ENCODE data around the gene ATAD3C.

The ATAD3C gene

DNA sequence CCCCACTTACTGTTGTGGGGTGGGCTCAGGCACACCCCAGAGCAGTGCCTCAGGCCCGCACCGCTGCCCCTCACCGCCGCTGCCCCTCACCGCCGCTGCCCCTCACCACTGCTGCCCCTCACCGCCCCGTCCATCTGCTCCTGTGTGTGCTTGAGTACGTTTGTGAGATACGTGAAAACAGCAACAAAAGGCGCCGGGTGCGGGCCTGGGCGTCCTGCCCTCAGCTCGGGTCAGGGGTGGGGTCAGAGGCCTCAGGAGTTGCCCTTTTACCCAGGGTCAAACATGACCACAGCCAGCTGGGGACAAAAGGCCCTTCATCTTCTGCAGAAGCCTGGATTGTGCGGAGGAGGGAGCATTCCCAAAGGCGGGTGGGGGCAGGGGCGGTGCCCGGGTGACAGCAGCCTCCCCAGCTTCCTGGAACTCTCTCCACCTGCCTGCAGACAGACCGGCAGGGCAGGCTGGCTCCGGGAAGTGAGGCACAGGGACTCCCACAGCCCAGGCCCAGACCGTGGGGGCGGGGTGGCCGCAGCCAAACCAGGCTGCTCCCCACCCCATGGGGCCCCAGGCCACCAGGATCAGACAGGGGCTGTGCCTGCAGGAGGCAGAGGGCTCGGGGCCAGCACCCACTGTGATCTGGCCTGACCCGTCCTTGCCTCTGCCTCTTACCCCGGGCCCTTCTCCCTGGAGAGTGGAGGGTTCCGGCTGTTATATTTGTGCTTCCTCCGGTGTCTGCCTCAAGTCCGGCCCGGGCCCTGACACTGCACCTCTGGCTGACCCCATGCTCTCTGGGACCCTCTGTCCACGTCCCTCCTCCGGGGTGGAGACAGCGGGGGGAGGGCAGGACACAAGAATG, 16.3 kb upstream of the ATAD3C start (continued):
- TF ChIP-seq, protein P1, sequence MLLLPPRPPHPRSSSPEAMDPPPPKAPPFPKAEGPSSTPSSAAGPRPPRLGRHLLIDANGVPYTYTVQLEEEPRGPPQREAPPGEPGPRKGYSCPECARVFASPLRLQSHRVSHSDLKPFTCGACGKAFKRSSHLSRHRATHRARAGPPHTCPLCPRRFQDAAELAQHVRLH (tag by site-specific recombination; IDR thresholded peaks at IDR 0.05): no peak

DNA sequence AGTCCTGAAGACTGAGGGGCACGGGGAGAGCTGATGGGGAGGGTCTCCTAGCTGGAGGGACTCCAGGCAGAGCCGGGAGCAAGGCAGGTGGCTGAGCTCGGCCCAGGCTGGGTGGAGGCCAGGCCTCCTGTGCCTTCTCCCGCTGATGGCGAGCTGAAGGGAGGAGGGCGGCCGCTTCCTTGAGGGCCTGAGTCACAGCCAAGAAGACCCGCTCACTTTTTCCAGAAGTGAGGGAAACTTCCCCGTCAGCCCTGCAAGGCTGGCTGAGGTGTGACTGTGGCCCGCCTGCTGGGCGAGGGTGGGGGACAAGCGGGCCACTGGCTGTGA, 15.7 kb upstream of the ATAD3C start:
- no peak overlapping the region for H3K4me3 ChIP-seq (ENCODE audit: low read depth, low read length)
- POLR2A ChIA-PET: interaction anchor here (0.6 to 1.4 kb wide), 2 partner anchors 26 to 42 kb away, joined by 3 to 8 read pairs; no protein-coding TSS in a partner anchor

DNA sequence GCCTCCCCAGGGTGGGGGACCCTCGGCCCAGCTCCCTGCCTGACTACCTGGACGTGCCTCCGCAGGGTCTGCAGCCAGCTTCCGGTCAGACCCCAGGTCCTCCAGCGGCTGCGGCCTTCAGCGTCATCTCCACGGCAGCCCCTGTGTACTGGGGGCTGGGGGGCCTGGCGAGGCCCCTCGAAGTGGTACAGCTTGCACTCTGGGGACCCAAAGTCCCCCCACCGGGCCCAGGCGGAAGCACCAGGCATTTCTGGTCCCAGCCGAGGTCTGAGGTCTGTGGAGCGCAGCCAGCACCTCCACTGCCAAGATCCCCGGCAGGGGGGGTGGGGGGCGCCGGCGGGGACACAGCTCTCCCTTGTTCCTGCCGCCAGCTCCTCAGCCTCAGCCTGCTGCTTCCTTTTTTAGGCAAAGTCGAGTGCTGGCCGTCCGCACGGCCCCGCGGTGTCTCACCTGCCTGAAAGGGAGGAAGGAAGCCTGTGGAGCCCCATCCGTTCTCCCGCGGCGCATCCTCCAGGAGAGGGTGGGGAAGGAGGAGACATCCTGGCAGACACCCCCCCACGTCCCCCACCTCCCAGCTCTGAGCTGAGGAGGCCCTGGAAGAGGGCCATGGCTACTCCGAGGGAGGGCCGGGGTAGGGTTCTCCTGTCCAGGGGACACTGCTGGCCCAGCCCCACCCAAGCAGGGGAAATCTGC, 15.2 kb upstream of the ATAD3C start:
- Histone ChIP-seq H3K36me3 (ENCODE audit: control insufficient read depth in 2 of 2, insufficient read depth in 1 of 2, low read length in 2 of 2) (peaks cover 0 to 8% of the 10 kb centered on the region in 2 experiments; a peak in 1 of 3 replicates), H3K4me1 (ENCODE audit: control insufficient read depth, insufficient read depth, low read length) (no peaks in the 10 kb centered on the region), H3K27ac (ENCODE audit: extremely low read depth, low read depth, low read length) (no peak overlapping the region), H3K4me3 (ENCODE audit: low read depth, low read length) (no peak overlapping the region), H3K9me3 (ENCODE audit: control insufficient read depth, insufficient read depth, low read depth, low read length) (no peaks in the 10 kb centered on the region)
- ChIA-PET CTCF (no interaction called here), POLR2A (interaction anchor here (0.6 to 1.4 kb wide), 3 partner anchors 26 to 43 kb away, joined by 3 to 8 read pairs (median 4); partner anchors contain the start of gene MRPL20)
- 0 out of 2 replicates have a peak, but pooled peaks have one; percentile 2 for TF ChIP-seq ZIC2 (tag by site-specific recombination; IDR thresholded peaks at IDR 0.05)
- TF ChIP-seq, protein P2, sequence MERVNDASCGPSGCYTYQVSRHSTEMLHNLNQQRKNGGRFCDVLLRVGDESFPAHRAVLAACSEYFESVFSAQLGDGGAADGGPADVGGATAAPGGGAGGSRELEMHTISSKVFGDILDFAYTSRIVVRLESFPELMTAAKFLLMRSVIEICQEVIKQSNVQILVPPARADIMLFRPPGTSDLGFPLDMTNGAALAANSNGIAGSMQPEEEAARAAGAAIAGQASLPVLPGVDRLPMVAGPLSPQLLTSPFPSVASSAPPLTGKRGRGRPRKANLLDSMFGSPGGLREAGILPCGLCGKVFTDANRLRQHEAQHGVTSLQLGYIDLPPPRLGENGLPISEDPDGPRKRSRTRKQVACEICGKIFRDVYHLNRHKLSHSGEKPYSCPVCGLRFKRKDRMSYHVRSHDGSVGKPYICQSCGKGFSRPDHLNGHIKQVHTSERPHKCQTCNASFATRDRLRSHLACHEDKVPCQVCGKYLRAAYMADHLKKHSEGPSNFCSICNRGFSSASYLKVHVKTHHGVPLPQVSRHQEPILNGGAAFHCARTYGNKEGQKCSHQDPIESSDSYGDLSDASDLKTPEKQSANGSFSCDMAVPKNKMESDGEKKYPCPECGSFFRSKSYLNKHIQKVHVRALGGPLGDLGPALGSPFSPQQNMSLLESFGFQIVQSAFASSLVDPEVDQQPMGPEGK (tag by site-specific recombination; IDR thresholded peaks at IDR 0.05): peak; percentile 47; the same call in 1 of the 2 replicates
- no peak for TF ChIP-seq BCL11B (tag by site-specific recombination; IDR thresholded peaks at IDR 0.05; ENCODE audit: low read depth)
- TF ChIP-seq ZNF585B (tag by site-specific recombination; IDR thresholded peaks at IDR 0.05): no peak
- no peak for TF ChIP-seq ZNF791 (tag by site-specific recombination; IDR thresholded peaks at IDR 0.05)
- TF ChIP-seq ZNF777 (tag by site-specific recombination; IDR thresholded peaks at IDR 0.05; ENCODE audit: borderline replicate concordance): no peak
- no peak for TF ChIP-seq ZNF274 (IDR thresholded peaks at IDR 0.05; ENCODE audit: low read length)
- TF ChIP-seq ZNF274 (tag by site-specific recombination; IDR thresholded peaks at IDR 0.05; ENCODE audit: borderline replicate concordance): no peak
- TF ChIP-seq WT1 (tag by site-specific recombination; IDR thresholded peaks at IDR 0.05): peak; percentile 29; the same call in 1 of the 2 replicates
- TF ChIP-seq, protein P3, sequence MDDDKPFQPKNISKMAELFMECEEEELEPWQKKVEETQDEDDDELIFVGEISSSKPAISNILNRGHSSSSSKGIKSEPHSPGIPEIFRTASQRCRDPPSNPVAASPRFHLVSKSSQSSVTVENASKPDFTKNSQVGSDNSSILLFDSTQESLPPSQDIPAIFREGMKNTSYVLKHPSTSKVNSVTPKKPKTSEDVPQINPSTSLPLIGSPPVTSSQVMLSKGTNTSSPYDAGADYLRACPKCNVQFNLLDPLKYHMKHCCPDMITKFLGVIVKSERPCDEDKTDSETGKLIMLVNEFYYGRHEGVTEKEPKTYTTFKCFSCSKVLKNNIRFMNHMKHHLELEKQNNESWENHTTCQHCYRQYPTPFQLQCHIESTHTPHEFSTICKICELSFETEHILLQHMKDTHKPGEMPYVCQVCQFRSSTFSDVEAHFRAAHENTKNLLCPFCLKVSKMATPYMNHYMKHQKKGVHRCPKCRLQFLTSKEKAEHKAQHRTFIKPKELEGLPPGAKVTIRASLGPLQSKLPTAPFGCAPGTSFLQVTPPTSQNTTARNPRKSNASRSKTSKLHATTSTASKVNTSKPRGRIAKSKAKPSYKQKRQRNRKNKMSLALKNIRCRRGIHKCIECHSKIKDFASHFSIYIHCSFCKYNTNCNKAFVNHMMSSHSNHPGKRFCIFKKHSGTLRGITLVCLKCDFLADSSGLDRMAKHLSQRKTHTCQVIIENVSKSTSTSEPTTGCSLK (tag by site-specific recombination; IDR thresholded peaks at IDR 0.05): no peak
- TF ChIP-seq, protein P4, sequence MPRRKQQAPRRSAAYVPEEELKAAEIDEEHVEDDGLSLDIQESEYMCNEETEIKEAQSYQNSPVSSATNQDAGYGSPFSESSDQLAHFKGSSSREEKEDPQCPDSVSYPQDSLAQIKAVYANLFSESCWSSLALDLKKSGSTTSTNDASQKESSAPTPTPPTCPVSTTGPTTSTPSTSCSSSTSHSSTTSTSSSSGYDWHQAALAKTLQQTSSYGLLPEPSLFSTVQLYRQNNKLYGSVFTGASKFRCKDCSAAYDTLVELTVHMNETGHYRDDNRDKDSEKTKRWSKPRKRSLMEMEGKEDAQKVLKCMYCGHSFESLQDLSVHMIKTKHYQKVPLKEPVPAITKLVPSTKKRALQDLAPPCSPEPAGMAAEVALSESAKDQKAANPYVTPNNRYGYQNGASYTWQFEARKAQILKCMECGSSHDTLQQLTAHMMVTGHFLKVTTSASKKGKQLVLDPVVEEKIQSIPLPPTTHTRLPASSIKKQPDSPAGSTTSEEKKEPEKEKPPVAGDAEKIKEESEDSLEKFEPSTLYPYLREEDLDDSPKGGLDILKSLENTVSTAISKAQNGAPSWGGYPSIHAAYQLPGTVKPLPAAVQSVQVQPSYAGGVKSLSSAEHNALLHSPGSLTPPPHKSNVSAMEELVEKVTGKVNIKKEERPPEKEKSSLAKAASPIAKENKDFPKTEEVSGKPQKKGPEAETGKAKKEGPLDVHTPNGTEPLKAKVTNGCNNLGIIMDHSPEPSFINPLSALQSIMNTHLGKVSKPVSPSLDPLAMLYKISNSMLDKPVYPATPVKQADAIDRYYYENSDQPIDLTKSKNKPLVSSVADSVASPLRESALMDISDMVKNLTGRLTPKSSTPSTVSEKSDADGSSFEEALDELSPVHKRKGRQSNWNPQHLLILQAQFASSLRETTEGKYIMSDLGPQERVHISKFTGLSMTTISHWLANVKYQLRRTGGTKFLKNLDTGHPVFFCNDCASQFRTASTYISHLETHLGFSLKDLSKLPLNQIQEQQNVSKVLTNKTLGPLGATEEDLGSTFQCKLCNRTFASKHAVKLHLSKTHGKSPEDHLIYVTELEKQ (tag by site-specific recombination; IDR thresholded peaks at IDR 0.05; ENCODE audit: borderline replicate concordance): no peak
- no peak for TF ChIP-seq SP2 (tag by site-specific recombination; IDR thresholded peaks at IDR 0.05)

More for the DNA sequence above, 15.7 kb upstream of the ATAD3C start:
- H3K27ac ChIP-seq (ENCODE audit: extremely low read depth, low read depth, low read length): no peak overlapping the region
- H3K4me1 ChIP-seq (ENCODE audit: control insufficient read depth, insufficient read depth, low read length): no peaks in the 10 kb centered on the region
- H3K9me3 ChIP-seq (ENCODE audit: control insufficient read depth, insufficient read depth, low read depth, low read length): no peaks in the 10 kb centered on the region
- CTCF ChIA-PET: no interaction called here
- H3K36me3 ChIP-seq (ENCODE audit: control insufficient read depth in 2 of 2, insufficient read depth in 1 of 2, low read length in 2 of 2): peaks cover 0 to 3% of the 10 kb centered on the region in 2 experiments; a peak in 1 of 3 replicates
- TF ChIP-seq ZNF140 (tag by site-specific recombination; IDR thresholded peaks at IDR 0.05) (no peak), KLF1 (tag by site-specific recombination; IDR thresholded peaks at IDR 0.05) (peak; percentile 49), SP2 (tag by site-specific recombination; IDR thresholded peaks at IDR 0.05) (peak; percentile 10; the same call in 1 of the 2 replicates)
- TF ChIP-seq, protein P5, sequence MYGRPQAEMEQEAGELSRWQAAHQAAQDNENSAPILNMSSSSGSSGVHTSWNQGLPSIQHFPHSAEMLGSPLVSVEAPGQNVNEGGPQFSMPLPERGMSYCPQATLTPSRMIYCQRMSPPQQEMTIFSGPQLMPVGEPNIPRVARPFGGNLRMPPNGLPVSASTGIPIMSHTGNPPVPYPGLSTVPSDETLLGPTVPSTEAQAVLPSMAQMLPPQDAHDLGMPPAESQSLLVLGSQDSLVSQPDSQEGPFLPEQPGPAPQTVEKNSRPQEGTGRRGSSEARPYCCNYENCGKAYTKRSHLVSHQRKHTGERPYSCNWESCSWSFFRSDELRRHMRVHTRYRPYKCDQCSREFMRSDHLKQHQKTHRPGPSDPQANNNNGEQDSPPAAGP (tag by site-specific recombination; IDR thresholded peaks at IDR 0.05): peak; percentile 46
- TF ChIP-seq, protein P6, sequence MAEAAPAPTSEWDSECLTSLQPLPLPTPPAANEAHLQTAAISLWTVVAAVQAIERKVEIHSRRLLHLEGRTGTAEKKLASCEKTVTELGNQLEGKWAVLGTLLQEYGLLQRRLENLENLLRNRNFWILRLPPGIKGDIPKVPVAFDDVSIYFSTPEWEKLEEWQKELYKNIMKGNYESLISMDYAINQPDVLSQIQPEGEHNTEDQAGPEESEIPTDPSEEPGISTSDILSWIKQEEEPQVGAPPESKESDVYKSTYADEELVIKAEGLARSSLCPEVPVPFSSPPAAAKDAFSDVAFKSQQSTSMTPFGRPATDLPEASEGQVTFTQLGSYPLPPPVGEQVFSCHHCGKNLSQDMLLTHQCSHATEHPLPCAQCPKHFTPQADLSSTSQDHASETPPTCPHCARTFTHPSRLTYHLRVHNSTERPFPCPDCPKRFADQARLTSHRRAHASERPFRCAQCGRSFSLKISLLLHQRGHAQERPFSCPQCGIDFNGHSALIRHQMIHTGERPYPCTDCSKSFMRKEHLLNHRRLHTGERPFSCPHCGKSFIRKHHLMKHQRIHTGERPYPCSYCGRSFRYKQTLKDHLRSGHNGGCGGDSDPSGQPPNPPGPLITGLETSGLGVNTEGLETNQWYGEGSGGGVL (tag by site-specific recombination; IDR thresholded peaks at IDR 0.05): 0 out of 2 replicates have a peak, but pooled peaks have one; percentile 24

Data from HEK293 (cell line).